K562 treated with DMSO at 1 percent for 4 hours (cell line): ENCODE measurements around the gene IL36A. TPM values are rescaled to one million over a fixed set of nuclear protein-coding genes. Genes with fewer than 3 reads are reported as not detected.

Experiments
- total RNA-seq: library from RNA; unstranded; fragments of 300-600 nt; gene quantifications from 2 replicates; pipeline ENCODE4 v1.2.3, GENCODE V29; 2022; ENCODE audit not compliant: insufficient read depth

Gene IL36A
- total RNA-seq = not detected in 2 replicates

GRCh38 chr2:113005030-113005509 lies at the start of gene IL36A:
Gene IL36A, plus strand, starts transcription at chr2:113005459. Its CDS starts 413 bp downstream, at chr2:113005872.

GRCh38 chr2:112977559-112978056 lies 27.7 kb upstream of the IL36A start, which contains the start of gene IL36G:
Gene IL36G, plus strand, starts transcription at chr2:112978006. Its CDS starts 633 bp downstream, at chr2:112978639.

GRCh38 chr2:113052396-113052917 lies 47.2 kb downstream of the IL36A start, which contains the start of gene IL36B:
Gene IL36B, minus strand, starts transcription at chr2:113052867.

Other genes with a start within 250 kb of the IL36A start
- gene CKAP2L, start 240.8 kb upstream of the IL36A start, total RNA-seq = 12.0 and 13.5 TPM in 2 replicates
- 0.58 and 0.81 TPM in 2 replicates for gene IL1A, start 221.0 kb upstream of the IL36A start, total RNA-seq
- gene IL1B, start 168.7 kb upstream of the IL36A start, total RNA-seq = not detected in 2 replicates
- gene IL37, start 94.3 kb upstream of the IL36A start, total RNA-seq = not detected in 2 replicates
- gene IL36G, start 27.5 kb upstream of the IL36A start, total RNA-seq = not detected in 2 replicates
- not detected in 2 replicates for gene IL36B, start 47.4 kb downstream of the IL36A start, total RNA-seq
- not detected in 2 replicates for gene IL36RN, start 53.7 kb downstream of the IL36A start, total RNA-seq
- gene IL1F10, start 62.5 kb downstream of the IL36A start, total RNA-seq = not detected in 2 replicates
- gene IL1RN, start 122.1 kb downstream of the IL36A start, total RNA-seq = not detected in 2 replicates
- gene PSD4, start 168.5 kb downstream of the IL36A start, total RNA-seq = 14.0 and 15.6 TPM in 2 replicates